GM18508 (cell line): ENCODE data around the gene ADH1C.
"Not testable (repeated sequence)": the region's sequence is repeated elsewhere in the genome, so short reads cannot be mapped to it uniquely, and the experiment has no call there.

Experiments
- ATAC-seq: cut with Tn5 transposase; IDR thresholded peaks from one replicate; pipeline ENCODE4 v1.9.1; 2021; ENCODE audit warnings: moderate number of reproducible peaks; ENCODE audit not compliant: insufficient read depth, unreplicated experiment

ADH1C gene

GRCh38 chr4:99352602-99353537, at the start of gene ADH1C:
Gene ADH1C, minus strand, starts transcription at chr4:99352746. Its CDS starts 71 bp downstream, at chr4:99352675.
- no peak for ATAC-seq

GRCh38 chr4:99400831-99401230, 48.3 kb upstream of the ADH1C start:
- no peak for ATAC-seq

GRCh38 chr4:99399017-99399416, 46.5 kb upstream of the ADH1C start:
- no peak for ATAC-seq

GRCh38 chr4:99395595-99396364, 43.2 kb upstream of the ADH1C start:
- no peak for ATAC-seq

- no peak for ATAC-seq
Observed at GRCh38 chr4:99394896-99395295, 42.4 kb upstream of the ADH1C start.

GRCh38 chr4:99390055-99390454, 37.5 kb upstream of the ADH1C start:
- no peak for ATAC-seq

- no peak for ATAC-seq
Observed at GRCh38 chr4:99389606-99390005, 37.1 kb upstream of the ADH1C start.

- ATAC-seq: no peak
Observed at GRCh38 chr4:99383833-99384392, 31.4 kb upstream of the ADH1C start.

GRCh38 chr4:99383399-99383798, 30.9 kb upstream of the ADH1C start:
- no peak for ATAC-seq

GRCh38 chr4:99382745-99383360, 30.3 kb upstream of the ADH1C start:
- ATAC-seq: no peak

GRCh38 chr4:99381588-99382175, 29.1 kb upstream of the ADH1C start:
- no peak for ATAC-seq

- ATAC-seq: no peak
Observed at GRCh38 chr4:99379571-99379970, 27.0 kb upstream of the ADH1C start.

GRCh38 chr4:99378876-99379275, 26.3 kb upstream of the ADH1C start:
- no peak for ATAC-seq

GRCh38 chr4:99377341-99377740, 24.8 kb upstream of the ADH1C start:
- not testable (repeated sequence) for ATAC-seq

- not testable (repeated sequence) for ATAC-seq
Observed at GRCh38 chr4:99372464-99372863, 19.9 kb upstream of the ADH1C start.

GRCh38 chr4:99367817-99368216, 15.3 kb upstream of the ADH1C start:
- not testable (repeated sequence) for ATAC-seq

GRCh38 chr4:99366491-99366890, 13.9 kb upstream of the ADH1C start:
- ATAC-seq: no peak

- no peak for ATAC-seq
Observed at GRCh38 chr4:99362768-99363167, 10.2 kb upstream of the ADH1C start.

- no peak for ATAC-seq
Observed at GRCh38 chr4:99361899-99362275, 9.3 kb upstream of the ADH1C start.

GRCh38 chr4:99361268-99361898, 8.8 kb upstream of the ADH1C start:
- no peak for ATAC-seq
